ENCODE measurements around the gene CFAP97. TPM values are rescaled to one million over a fixed set of nuclear protein-coding genes. Genes with fewer than 3 reads are reported as not detected.

The CFAP97 gene
- total RNA-seq, 4 donors from 2014 or later, result 26.7 to 33.0 (median 30.9) TPM

GRCh38 chr4:185144601-185145240, 59.1 kb downstream of the CFAP97 start:
- DNase-seq (ENCODE audit: low spot score in 2 of 2), result no peak
- Histone ChIP-seq H3K4me3 (no peak overlapping the region), H3K36me3 (peaks cover 3% of the 10 kb centered on the region), H3K27me3 (no peaks in the 10 kb centered on the region), H3K27ac (no peak overlapping the region), H3K4me1 (peaks cover 16% of the 10 kb centered on the region), H3K9me3 (no peaks in the 10 kb centered on the region)
- TF ChIP-seq CTCF (IDR thresholded peaks at IDR 0.05) (no peak), EP300 (IDR thresholded peaks at IDR 0.05) (no peak), POLR2AphosphoS5 (IDR thresholded peaks at IDR 0.05) (no peak), POLR2A (IDR thresholded peaks at IDR 0.05) (no peak)
- 86% methylated on average over 16 of the region's 16 CpGs for WGBS

- WGBS, result 4% methylated on average over 7 of the region's 30 CpGs
- peaks cover 3% of the 10 kb centered on the region for H3K36me3 ChIP-seq
- no peak for TF ChIP-seq CTCF (IDR thresholded peaks at IDR 0.05)
- no peak for TF ChIP-seq EP300 (IDR thresholded peaks at IDR 0.05)
- no peak for TF ChIP-seq POLR2AphosphoS5 (IDR thresholded peaks at IDR 0.05)
- no peak for TF ChIP-seq POLR2A (IDR thresholded peaks at IDR 0.05)
- H3K27ac ChIP-seq, result peak overlapping the region; percentile 82
- H3K4me3 ChIP-seq, result peak overlapping the region; percentile 77
- DNase-seq (ENCODE audit: low spot score in 2 of 2), result no peak
- H3K4me1 ChIP-seq, result peaks cover 16% of the 10 kb centered on the region
- H3K9me3 ChIP-seq, result no peaks in the 10 kb centered on the region
- H3K27me3 ChIP-seq, result no peaks in the 10 kb centered on the region
Observed at GRCh38 chr4:185143601-185143969, 60.2 kb downstream of the CFAP97 start.

- peak within 1 kb of the TSS; percentile 77 for H3K4me3 ChIP-seq
Observed at GRCh38 chr4:185142912-185143600, 60.7 kb downstream of the CFAP97 start, which contains the start of gene SLC25A4. Gene SLC25A4 (plus strand): TSS chr4:185143266. CDS start chr4:185143373, 107 bp downstream.

GRCh38 chr4:185142564-185142911, 61.3 kb downstream of the CFAP97 start:
- peak overlapping the region; percentile 82 for H3K27ac ChIP-seq
- 5% methylated on average over 11 of the region's 11 CpGs for WGBS
- H3K36me3 ChIP-seq, result peaks cover 3% of the 10 kb centered on the region
- peak overlapping the region; percentile 77 for H3K4me3 ChIP-seq
- H3K9me3 ChIP-seq, result no peaks in the 10 kb centered on the region
- no peaks in the 10 kb centered on the region for H3K27me3 ChIP-seq
- no peak for TF ChIP-seq POLR2AphosphoS5 (IDR thresholded peaks at IDR 0.05)
- no peak for TF ChIP-seq CTCF (IDR thresholded peaks at IDR 0.05)
- no peak for TF ChIP-seq POLR2A (IDR thresholded peaks at IDR 0.05)
- no peak for TF ChIP-seq EP300 (IDR thresholded peaks at IDR 0.05)
- DNase-seq (ENCODE audit: low spot score in 2 of 2), result no peak
- H3K4me1 ChIP-seq, result peaks cover 16% of the 10 kb centered on the region

More at GRCh38 chr4:185142912-185143600, 60.7 kb downstream of the CFAP97 start, which contains the start of gene SLC25A4:
- peaks cover 16% of the 10 kb centered on the region for H3K4me1 ChIP-seq
- peak within 1 kb of the TSS; percentile 82 for H3K27ac ChIP-seq
- no peaks in the 10 kb centered on the region for H3K9me3 ChIP-seq
- 2% methylated on average over 17 of the region's 87 CpGs for WGBS
- DNase-seq (ENCODE audit: low spot score in 2 of 2), result peak; percentile 85 to 87
- H3K27me3 ChIP-seq, result no peaks in the 10 kb centered on the region
- peak; percentile 22 to 57 for TF ChIP-seq CTCF (IDR thresholded peaks at IDR 0.05)
- TF ChIP-seq EP300 (IDR thresholded peaks at IDR 0.05), result no peak
- TF ChIP-seq POLR2A (IDR thresholded peaks at IDR 0.05), result peak; percentile 12 to 80
- TF ChIP-seq POLR2AphosphoS5 (IDR thresholded peaks at IDR 0.05), result peak in 2 of 3 donors; percentile 18 to 30
- H3K36me3 ChIP-seq, result peaks cover 3% of the 10 kb centered on the region

GRCh38 chr4:185141777-185142176, 62.0 kb downstream of the CFAP97 start:
- H3K27ac ChIP-seq, result no peak overlapping the region
- 78% methylated on average over 6 of the region's 6 CpGs for WGBS
- TF ChIP-seq EP300 (IDR thresholded peaks at IDR 0.05) (no peak), POLR2AphosphoS5 (IDR thresholded peaks at IDR 0.05) (no peak), CTCF (IDR thresholded peaks at IDR 0.05) (no peak), POLR2A (IDR thresholded peaks at IDR 0.05) (no peak)

More at GRCh38 chr4:185141777-185142176, 62.0 kb downstream of the CFAP97 start:
- DNase-seq (ENCODE audit: low spot score in 2 of 2), result no peak
- Histone ChIP-seq H3K4me3 (no peak overlapping the region), H3K36me3 (no peaks in the 10 kb centered on the region), H3K9me3 (no peaks in the 10 kb centered on the region), H3K27me3 (no peaks in the 10 kb centered on the region), H3K4me1 (peaks cover 16% of the 10 kb centered on the region)
